ENCODE measurements around the gene CASZ1. TPM values are rescaled to one million over a fixed set of nuclear protein-coding genes. Genes with fewer than 3 reads are reported as not detected.

Gene CASZ1
- total RNA-seq, 2 experiments from 2014 or later, result 11.0 to 11.5 TPM

- H3K27me3 Mint-ChIP-seq, result peaks cover 3% of the 10 kb centered on the region
- H3K27ac Mint-ChIP-seq, result no peak overlapping the region
- DNase-seq, result no peak
- H3K4me3 Mint-ChIP-seq, result no peak overlapping the region
- no peaks in the 10 kb centered on the region for H3K36me3 Mint-ChIP-seq
- ATAC-seq (ENCODE audit: low read depth), result no peak
- no peaks in the 10 kb centered on the region for H3K9me3 Mint-ChIP-seq
- H3K4me1 Mint-ChIP-seq, result no peaks in the 10 kb centered on the region
- POLR2A ChIA-PET, result no interaction called here
Measured at GRCh38 chr1:10816743-10817369, 20.4 kb upstream of the CASZ1 start.

DNA sequence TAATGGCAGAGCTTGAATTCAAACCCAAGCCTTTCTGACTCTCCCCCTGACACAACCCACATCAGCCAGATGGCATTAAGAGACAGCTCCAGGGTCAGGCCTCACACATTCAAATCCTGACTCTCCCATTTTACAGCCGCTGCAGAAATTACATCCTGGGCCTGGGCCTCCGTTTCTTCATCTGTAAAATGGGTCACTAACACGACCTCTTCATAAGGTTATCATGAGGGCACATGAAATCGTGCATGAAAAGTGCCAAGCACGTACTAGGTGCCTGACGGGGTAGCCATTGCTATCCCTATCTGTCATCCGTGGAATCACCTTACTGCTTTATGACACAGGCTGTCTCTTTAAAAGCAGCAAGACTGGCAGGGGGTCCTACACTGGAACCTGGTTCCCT, 19.8 kb upstream of the CASZ1 start:
- Mint-ChIP-seq H3K27ac (no peak overlapping the region), H3K27me3 (peaks cover 3% of the 10 kb centered on the region), H3K4me1 (no peaks in the 10 kb centered on the region), H3K9me3 (no peaks in the 10 kb centered on the region), H3K36me3 (no peaks in the 10 kb centered on the region), H3K4me3 (no peak overlapping the region)
- DNase-seq (no peak), ATAC-seq (ENCODE audit: low read depth) (no peak)
- POLR2A ChIA-PET, result no interaction called here

- POLR2A ChIA-PET, result no interaction called here
- H3K9me3 Mint-ChIP-seq, result no peaks in the 10 kb centered on the region
Measured at GRCh38 chr1:10815858-10816195, 19.4 kb upstream of the CASZ1 start.

GRCh38 chr1:10814976-10815857, 18.8 kb upstream of the CASZ1 start:
- no peak overlapping the region for H3K27ac Mint-ChIP-seq

More at GRCh38 chr1:10815858-10816195, 19.4 kb upstream of the CASZ1 start:
- no peaks in the 10 kb centered on the region for H3K4me1 Mint-ChIP-seq
- peaks cover 3% of the 10 kb centered on the region for H3K27me3 Mint-ChIP-seq
- no peaks in the 10 kb centered on the region for H3K36me3 Mint-ChIP-seq
- no peak for ATAC-seq (ENCODE audit: low read depth)
- no peak for DNase-seq
- H3K27ac Mint-ChIP-seq, result no peak overlapping the region
- H3K4me3 Mint-ChIP-seq, result no peak overlapping the region

DNA sequence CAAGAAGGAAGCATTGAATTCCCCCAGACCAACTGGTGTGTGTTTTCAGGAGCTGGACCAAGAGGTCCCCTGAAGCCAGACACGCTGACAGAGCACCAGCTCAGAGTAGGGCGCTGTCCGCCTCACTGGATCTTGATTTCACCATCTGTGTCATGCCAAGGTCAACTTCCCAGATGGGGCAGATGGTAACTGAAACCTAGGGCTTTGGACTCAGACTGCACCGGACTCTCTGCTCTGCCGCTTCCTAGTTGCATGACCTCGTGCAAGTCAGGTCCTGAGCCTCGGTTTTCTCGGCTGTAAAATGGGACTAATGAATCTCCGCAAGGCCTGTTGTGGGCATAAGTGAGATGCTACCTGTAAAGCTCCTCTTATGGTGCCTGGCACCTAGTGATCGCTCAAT, 17.9 kb upstream of the CASZ1 start:
- ATAC-seq (ENCODE audit: low read depth) (no peak), DNase-seq (no peak)
- no peak overlapping the region for H3K4me3 Mint-ChIP-seq
- H3K27me3 Mint-ChIP-seq, result peaks cover 4% of the 10 kb centered on the region
- no peaks in the 10 kb centered on the region for H3K9me3 Mint-ChIP-seq
- POLR2A ChIA-PET, result interaction anchor here (0.6 kb wide), 1 partner anchor 151 kb away, joined by 6 read pairs; no protein-coding TSS in a partner anchor
- H3K27ac Mint-ChIP-seq, result no peak overlapping the region
- H3K36me3 Mint-ChIP-seq, result no peaks in the 10 kb centered on the region
- no peaks in the 10 kb centered on the region for H3K4me1 Mint-ChIP-seq

More at GRCh38 chr1:10814976-10815857, 18.8 kb upstream of the CASZ1 start:
- POLR2A ChIA-PET, result interaction anchor here (0.6 kb wide), 1 partner anchor 150 kb away, joined by 6 read pairs; no protein-coding TSS in a partner anchor
- DNase-seq, result no peak
- H3K9me3 Mint-ChIP-seq, result no peaks in the 10 kb centered on the region
- no peak overlapping the region for H3K4me3 Mint-ChIP-seq
- H3K27me3 Mint-ChIP-seq, result peaks cover 3% of the 10 kb centered on the region
- ATAC-seq (ENCODE audit: low read depth), result no peak
- no peaks in the 10 kb centered on the region for H3K4me1 Mint-ChIP-seq
- H3K36me3 Mint-ChIP-seq, result no peaks in the 10 kb centered on the region

- Mint-ChIP-seq H3K4me1 (no peaks in the 10 kb centered on the region), H3K4me3 (no peak overlapping the region), H3K9me3 (no peaks in the 10 kb centered on the region), H3K27me3 (peaks cover 5% of the 10 kb centered on the region), H3K27ac (no peak overlapping the region), H3K36me3 (no peaks in the 10 kb centered on the region)
- ATAC-seq (ENCODE audit: low read depth), result no peak
- POLR2A ChIA-PET, result no interaction called here
- no peak for DNase-seq
Measured at GRCh38 chr1:10813799-10814198, 17.4 kb upstream of the CASZ1 start.

DNA sequence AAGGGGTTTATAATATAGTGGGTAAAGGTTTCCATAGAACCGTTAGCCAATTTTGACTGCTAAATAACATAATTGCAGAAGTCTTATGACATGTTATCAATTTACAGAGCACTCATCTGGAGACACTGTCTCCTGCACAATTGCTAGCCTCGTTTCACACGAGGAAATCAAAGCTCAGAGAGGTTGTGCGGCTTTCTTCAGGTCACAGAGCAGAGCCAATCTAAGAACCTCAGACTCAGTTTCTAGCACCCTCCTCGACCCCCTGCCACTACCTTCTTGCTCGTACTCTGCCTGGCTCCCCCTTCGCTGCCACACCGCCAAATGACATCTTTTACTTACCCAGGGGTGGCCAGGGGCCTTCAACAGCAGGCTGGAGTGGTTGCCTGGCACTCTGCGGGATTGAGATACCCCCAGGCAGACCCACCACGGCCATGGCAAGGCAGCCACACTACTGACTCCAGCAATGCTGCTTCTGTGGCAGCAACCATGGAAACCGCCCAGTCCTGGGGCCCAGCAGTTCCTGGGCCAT, 16.0 kb upstream of the CASZ1 start:
- DNase-seq (no peak), ATAC-seq (ENCODE audit: low read depth) (no peak)
- Mint-ChIP-seq H3K27ac (no peak overlapping the region), H3K4me3 (no peak overlapping the region), H3K4me1 (no peaks in the 10 kb centered on the region), H3K36me3 (no peaks in the 10 kb centered on the region), H3K9me3 (no peaks in the 10 kb centered on the region), H3K27me3 (peaks cover 11% of the 10 kb centered on the region)
- POLR2A ChIA-PET, result no interaction called here

GRCh38 chr1:10808441-10808840, 12.0 kb upstream of the CASZ1 start:
- POLR2A ChIA-PET, result no interaction called here

DNA sequence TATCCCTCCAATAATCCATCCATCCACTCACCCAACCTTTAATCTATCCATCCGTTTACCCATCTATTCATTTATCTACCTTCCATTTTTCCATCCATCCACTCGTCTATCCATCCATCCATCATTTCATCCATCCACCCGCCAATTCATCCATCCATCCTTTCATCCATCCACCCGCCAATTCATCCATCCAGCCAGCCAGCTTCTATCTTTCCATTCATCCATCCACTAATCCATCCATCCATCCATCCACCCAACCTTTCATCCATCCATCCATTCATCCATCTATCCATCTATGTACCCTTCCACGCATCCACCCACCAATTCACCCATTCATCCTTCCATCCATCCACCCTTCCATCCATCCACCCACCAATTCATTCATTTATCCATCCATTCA, 10.5 kb upstream of the CASZ1 start:
- peak overlapping the region; percentile 3 for H3K27ac Mint-ChIP-seq
- DNase-seq, result no peak
- H3K9me3 Mint-ChIP-seq, result no peaks in the 10 kb centered on the region
- no peaks in the 10 kb centered on the region for H3K36me3 Mint-ChIP-seq
- no peak overlapping the region for H3K4me3 Mint-ChIP-seq
- POLR2A ChIA-PET, result no interaction called here
- no peak for ATAC-seq (ENCODE audit: low read depth)
- peaks cover 33% of the 10 kb centered on the region for H3K27me3 Mint-ChIP-seq
- peaks cover 1% of the 10 kb centered on the region for H3K4me1 Mint-ChIP-seq

More at GRCh38 chr1:10808441-10808840, 12.0 kb upstream of the CASZ1 start:
- Mint-ChIP-seq H3K27ac (no peak overlapping the region), H3K4me1 (peaks cover 1% of the 10 kb centered on the region), H3K9me3 (no peaks in the 10 kb centered on the region), H3K4me3 (no peak overlapping the region), H3K36me3 (no peaks in the 10 kb centered on the region), H3K27me3 (peaks cover 22% of the 10 kb centered on the region)
- ATAC-seq (ENCODE audit: low read depth) (no peak), DNase-seq (no peak)

GRCh38 chr1:10803971-10804820, 7.8 kb upstream of the CASZ1 start:
- no peaks in the 10 kb centered on the region for H3K36me3 Mint-ChIP-seq
- no peak overlapping the region for H3K4me3 Mint-ChIP-seq
- POLR2A ChIA-PET, result interaction anchor here (0.6 kb wide), 1 partner anchor 293 kb away, joined by 3 read pairs; no protein-coding TSS in a partner anchor
- peaks cover 51% of the 10 kb centered on the region for H3K27me3 Mint-ChIP-seq
- DNase-seq (no peak), ATAC-seq (ENCODE audit: low read depth) (no peak)
- H3K27ac Mint-ChIP-seq, result no peak overlapping the region
- H3K4me1 Mint-ChIP-seq, result peaks cover 1% of the 10 kb centered on the region
- H3K9me3 Mint-ChIP-seq, result no peaks in the 10 kb centered on the region

DNA sequence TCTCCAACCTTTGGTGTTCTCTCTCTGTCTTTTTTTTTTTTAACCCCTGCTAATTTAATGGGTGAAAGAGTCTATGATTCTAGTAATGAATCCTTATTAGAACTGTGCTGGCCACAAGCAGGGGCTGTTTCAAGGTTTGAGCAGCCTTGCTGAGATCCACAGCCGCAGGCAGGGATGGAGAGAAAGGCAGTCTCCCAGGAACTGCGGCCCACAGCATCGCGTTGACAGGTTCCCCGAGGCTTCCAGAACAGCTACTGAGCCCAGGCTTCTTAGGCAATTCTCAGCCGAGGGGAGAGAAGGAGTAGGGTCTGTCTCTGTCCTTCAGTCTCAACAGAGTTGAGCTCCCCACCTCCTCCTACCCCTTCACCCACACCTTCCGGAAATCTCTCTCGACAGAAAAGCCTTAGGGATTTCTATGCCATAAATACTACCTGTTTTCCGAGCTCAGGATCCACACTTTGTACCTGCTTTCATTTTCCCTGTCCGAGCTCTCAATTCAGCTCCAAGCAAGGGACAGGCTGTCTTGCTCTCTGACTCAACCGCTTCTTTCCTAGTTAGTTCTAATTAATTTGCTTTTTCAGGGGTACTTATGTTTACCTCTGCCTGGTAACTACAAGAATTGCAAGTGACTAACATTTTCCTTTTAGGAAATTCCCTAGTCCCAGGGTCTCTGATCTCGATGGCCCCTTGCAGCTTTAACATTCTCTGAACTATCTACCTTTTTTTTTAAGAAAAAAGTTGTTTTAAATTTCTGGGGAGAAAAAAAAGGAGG, 6.7 kb upstream of the CASZ1 start:
- no peak for DNase-seq
- ATAC-seq (ENCODE audit: low read depth), result no peak
- no peak overlapping the region for H3K4me3 Mint-ChIP-seq
- H3K36me3 Mint-ChIP-seq, result no peaks in the 10 kb centered on the region
- no peaks in the 10 kb centered on the region for H3K9me3 Mint-ChIP-seq
- peaks cover 54% of the 10 kb centered on the region for H3K27me3 Mint-ChIP-seq
- POLR2A ChIA-PET, result no interaction called here
- H3K4me1 Mint-ChIP-seq, result peaks cover 1% of the 10 kb centered on the region
- no peak overlapping the region for H3K27ac Mint-ChIP-seq

DNA sequence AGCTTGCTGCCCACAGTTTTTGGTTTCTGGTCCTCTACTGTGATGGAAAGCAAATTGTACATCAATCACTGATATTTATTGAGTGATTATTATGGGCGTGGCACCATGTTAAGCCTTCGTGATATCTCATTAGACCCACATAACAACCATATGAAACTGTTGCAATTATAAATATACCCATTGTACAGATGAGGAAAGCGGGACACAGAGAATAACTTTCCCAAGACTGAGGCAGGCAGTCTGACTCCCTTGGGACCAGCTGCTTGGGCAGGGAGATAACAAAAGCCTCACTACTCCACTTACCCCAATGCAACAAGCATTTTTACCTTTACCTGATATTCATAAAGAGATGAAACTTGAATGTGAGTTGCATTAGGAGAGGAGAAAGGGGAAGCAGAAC, 4.3 kb upstream of the CASZ1 start:
- ATAC-seq (ENCODE audit: low read depth), result no peak
- Mint-ChIP-seq H3K9me3 (no peaks in the 10 kb centered on the region), H3K36me3 (no peaks in the 10 kb centered on the region), H3K4me3 (no peak overlapping the region), H3K4me1 (peaks cover 1% of the 10 kb centered on the region), H3K27ac (no peak overlapping the region), H3K27me3 (peaks cover 57% of the 10 kb centered on the region)
- DNase-seq, result no peak
- POLR2A ChIA-PET, result no interaction called here

GRCh38 chr1:10799726-10800125, 3.3 kb upstream of the CASZ1 start:
- Mint-ChIP-seq H3K36me3 (no peaks in the 10 kb centered on the region), H3K4me3 (no peak overlapping the region), H3K27ac (no peak overlapping the region), H3K4me1 (peaks cover 3% of the 10 kb centered on the region), H3K27me3 (peaks cover 68% of the 10 kb centered on the region), H3K9me3 (no peaks in the 10 kb centered on the region)
- no peak for ATAC-seq (ENCODE audit: low read depth)
- DNase-seq, result no peak
- POLR2A ChIA-PET, result no interaction called here
